NCI-H1436 (cell line): ENCODE measurements around the gene DAB1.

Experiments used
- DNase-seq: peaks from one replicate; lab custom pipeline; 2025; lab: John Stamatoyannopoulos, UW

Gene DAB1

GRCh38 chr1:57163325-57163724 is 260.5 kb downstream of the DAB1 start:
- DNase-seq: no peak

- DNase-seq: no peak
Measured at GRCh38 chr1:57162607-57163261, 261.1 kb downstream of the DAB1 start.

- DNase-seq: no peak
Measured at GRCh38 chr1:57160594-57160993, 263.3 kb downstream of the DAB1 start.

- no peak for DNase-seq
Measured at GRCh38 chr1:57158604-57158998, 265.3 kb downstream of the DAB1 start.

GRCh38 chr1:57157818-57158603 is 265.8 kb downstream of the DAB1 start:
- DNase-seq: no peak

GRCh38 chr1:57156907-57157306 is 267.0 kb downstream of the DAB1 start:
- no peak for DNase-seq

GRCh38 chr1:57146100-57146499 is 277.8 kb downstream of the DAB1 start:
- no peak for DNase-seq

GRCh38 chr1:57142999-57143398 is 280.9 kb downstream of the DAB1 start:
- no peak for DNase-seq

- DNase-seq: no peak
Measured at GRCh38 chr1:57142169-57142568, 281.7 kb downstream of the DAB1 start.

- DNase-seq: no peak
Measured at GRCh38 chr1:57138432-57139078, 285.3 kb downstream of the DAB1 start.

GRCh38 chr1:57137980-57138379 is 285.9 kb downstream of the DAB1 start:
- no peak for DNase-seq

GRCh38 chr1:57134803-57135202 is 289.1 kb downstream of the DAB1 start:
- DNase-seq: no peak

GRCh38 chr1:57133686-57134085 is 290.2 kb downstream of the DAB1 start:
- no peak for DNase-seq

- DNase-seq: no peak
Measured at GRCh38 chr1:57132993-57133622, 290.8 kb downstream of the DAB1 start.

- no peak for DNase-seq
Measured at GRCh38 chr1:57131701-57132394, 292.0 kb downstream of the DAB1 start.

- DNase-seq: no peak
Measured at GRCh38 chr1:57131257-57131656, 292.6 kb downstream of the DAB1 start.

GRCh38 chr1:57129865-57130264 is 294.0 kb downstream of the DAB1 start:
- DNase-seq: no peak

GRCh38 chr1:57127976-57128375 is 295.9 kb downstream of the DAB1 start:
- no peak for DNase-seq

- no peak for DNase-seq
Measured at GRCh38 chr1:57124768-57125446, 299.0 kb downstream of the DAB1 start.

GRCh38 chr1:57124170-57124569 is 299.7 kb downstream of the DAB1 start:
- DNase-seq: no peak

- DNase-seq: no peak
Measured at GRCh38 chr1:57122031-57122430, 301.8 kb downstream of the DAB1 start.
